OCI-M1 (cell line): Measurements from ENCODE around the gene PDLIM5.
"Not testable (repeated sequence)": the region's sequence is repeated elsewhere in the genome, so short reads cannot be mapped to it uniquely, and the experiment has no call there.

Source experiments
- DNase-seq: peaks from one replicate; lab custom pipeline; 2025; lab: John Stamatoyannopoulos, UW

PDLIM5 gene

GRCh38 chr4:94650134-94650495, 198.4 kb downstream of the PDLIM5 start:
- no peak for DNase-seq

- DNase-seq: no peak
These were observed 198.9 kb downstream of the PDLIM5 start for GRCh38 chr4:94650690-94651089.

GRCh38 chr4:94653095-94653649, 201.4 kb downstream of the PDLIM5 start:
- peak; percentile 89 for DNase-seq

GRCh38 chr4:94653984-94654609, 202.4 kb downstream of the PDLIM5 start:
- no peak for DNase-seq

- DNase-seq: no peak
These were observed 203.0 kb downstream of the PDLIM5 start for GRCh38 chr4:94654714-94655113.

- DNase-seq: no peak
These were observed 208.9 kb downstream of the PDLIM5 start for GRCh38 chr4:94660614-94661013.

- not testable (repeated sequence) for DNase-seq
These were observed 213.3 kb downstream of the PDLIM5 start for GRCh38 chr4:94665021-94665420.

- no peak for DNase-seq
These were observed 214.0 kb downstream of the PDLIM5 start for GRCh38 chr4:94665500-94666404.

- DNase-seq: no peak
These were observed 217.0 kb downstream of the PDLIM5 start for GRCh38 chr4:94668724-94669123.

GRCh38 chr4:94669672-94670664, 218.2 kb downstream of the PDLIM5 start:
- no peak for DNase-seq

GRCh38 chr4:94671113-94671512, 219.4 kb downstream of the PDLIM5 start:
- no peak for DNase-seq

GRCh38 chr4:94673961-94674360, 222.2 kb downstream of the PDLIM5 start:
- DNase-seq: no peak

GRCh38 chr4:94676970-94677369, 225.2 kb downstream of the PDLIM5 start:
- no peak for DNase-seq

- DNase-seq: no peak
These were observed 227.2 kb downstream of the PDLIM5 start for GRCh38 chr4:94678896-94679295.

- DNase-seq: no peak
These were observed 228.6 kb downstream of the PDLIM5 start for GRCh38 chr4:94680176-94680862.

GRCh38 chr4:94686086-94686485, 234.3 kb downstream of the PDLIM5 start:
- no peak for DNase-seq

- no peak for DNase-seq
These were observed 237.6 kb downstream of the PDLIM5 start for GRCh38 chr4:94689155-94689860.

- no peak for DNase-seq
These were observed 239.1 kb downstream of the PDLIM5 start for GRCh38 chr4:94690851-94691254.

GRCh38 chr4:94691552-94691951, 239.8 kb downstream of the PDLIM5 start:
- DNase-seq: no peak

- DNase-seq: no peak
These were observed 243.6 kb downstream of the PDLIM5 start for GRCh38 chr4:94695384-94695783.

- DNase-seq: no peak
These were observed 246.4 kb downstream of the PDLIM5 start for GRCh38 chr4:94698187-94698586.
